Measurements from ENCODE around the gene MPHOSPH9.
"Not testable (repeated sequence)": the region's sequence is repeated elsewhere in the genome, so short reads cannot be mapped to it uniquely, and the experiment has no call there.

Gene MPHOSPH9

DNA sequence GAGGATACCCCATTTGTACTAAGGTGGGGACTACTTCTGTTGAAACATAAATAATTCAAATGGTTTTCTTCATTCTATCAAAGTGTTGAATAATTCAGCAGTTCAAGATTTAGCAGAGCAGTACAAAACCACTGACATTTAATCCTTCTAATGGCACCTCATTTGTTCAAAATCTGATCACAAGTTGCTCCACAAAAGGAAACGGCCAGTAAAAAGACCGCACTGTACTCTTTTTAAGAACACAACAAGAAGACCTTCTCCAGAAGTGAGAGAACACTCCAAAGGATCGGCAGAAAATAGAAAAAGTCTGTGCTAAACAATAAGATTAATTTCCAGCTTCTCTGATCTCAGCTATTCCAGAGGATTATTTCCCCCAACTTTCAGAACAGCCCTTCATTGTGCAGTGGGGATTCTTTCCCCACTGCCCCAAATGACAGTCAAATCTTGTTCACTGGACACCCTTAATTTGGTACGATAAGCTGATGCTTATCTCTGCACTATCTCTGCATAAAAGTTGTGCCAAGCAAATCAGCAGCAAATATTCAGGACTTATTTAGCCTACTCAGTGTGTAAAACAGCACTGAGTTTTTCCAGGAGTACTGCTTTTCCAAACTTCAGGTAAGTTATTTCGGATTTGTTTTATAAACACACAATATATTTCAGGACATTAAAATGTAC, 5.2 kb downstream of the MPHOSPH9 start:
- no peak for DNase-seq (ENCODE audit: low read depth in 2 of 2, low spot score in 1 of 2)

DNA sequence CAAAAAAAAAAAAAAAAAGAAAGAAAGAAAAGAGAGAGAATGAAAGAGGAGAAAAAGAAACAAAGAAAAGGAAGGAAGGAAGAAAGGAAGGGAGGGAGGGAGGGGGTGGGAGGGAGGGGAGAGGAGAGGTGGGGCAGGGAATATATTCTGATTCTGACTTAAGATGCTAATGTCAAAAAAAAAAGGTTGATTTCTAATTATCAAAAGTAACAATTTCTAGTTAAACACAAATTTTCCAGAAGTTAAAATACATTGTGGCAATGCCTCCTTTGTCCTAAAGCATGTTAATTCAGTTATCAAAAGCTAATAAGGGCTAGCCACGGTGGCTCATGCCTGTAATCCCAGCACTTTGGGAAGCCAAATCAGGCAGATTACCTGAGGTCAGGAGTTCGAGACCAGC, 7.5 kb downstream of the MPHOSPH9 start:
- DNase-seq (ENCODE audit: low read depth in 2 of 2, low spot score in 1 of 2) = no peak

DNA sequence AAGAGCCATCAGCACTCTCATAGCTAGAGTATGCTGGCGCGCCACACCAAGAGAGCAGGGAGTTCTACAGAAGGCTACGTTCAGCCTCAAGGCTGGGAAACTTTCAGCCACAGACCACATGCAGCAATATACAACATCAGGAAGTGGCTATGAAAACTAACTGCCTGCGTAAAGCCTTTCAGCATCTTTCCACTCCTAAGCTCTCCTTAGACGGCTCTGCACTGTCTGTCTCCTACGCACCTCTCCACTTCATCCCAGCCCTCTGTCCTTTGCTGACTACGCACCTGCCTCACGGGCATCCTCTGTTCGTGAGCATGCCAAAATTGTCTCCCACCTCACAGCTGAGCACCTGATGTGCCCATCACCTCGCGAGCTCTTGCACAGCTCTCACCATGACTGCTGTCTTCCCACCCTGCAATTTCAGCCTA, 9.7 kb downstream of the MPHOSPH9 start:
- DNase-seq (ENCODE audit: low read depth in 2 of 2, low spot score in 1 of 2) = peak; percentile 17 to 20

DNA sequence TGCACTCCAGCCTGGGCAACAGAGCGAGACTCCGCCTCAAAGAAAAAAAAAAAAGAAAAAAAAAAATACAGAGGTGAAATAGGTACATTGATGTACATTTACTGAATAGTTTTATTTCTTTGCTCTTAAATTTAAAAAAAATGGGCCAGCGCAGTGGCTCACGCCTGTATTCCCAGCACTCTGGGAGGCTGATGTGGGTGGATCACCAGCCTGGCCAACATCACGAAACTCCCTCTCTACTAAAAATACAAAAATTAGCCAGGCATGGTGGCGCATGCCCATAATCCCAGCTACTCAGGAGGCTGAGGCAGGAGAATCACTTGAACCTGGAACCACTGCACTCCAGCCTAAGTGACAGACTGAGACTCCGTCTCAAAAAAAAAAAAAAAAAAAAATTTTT, 25.1 kb downstream of the MPHOSPH9 start:
- not testable (repeated sequence) for DNase-seq (ENCODE audit: low read depth in 2 of 2, low spot score in 1 of 2)

DNA sequence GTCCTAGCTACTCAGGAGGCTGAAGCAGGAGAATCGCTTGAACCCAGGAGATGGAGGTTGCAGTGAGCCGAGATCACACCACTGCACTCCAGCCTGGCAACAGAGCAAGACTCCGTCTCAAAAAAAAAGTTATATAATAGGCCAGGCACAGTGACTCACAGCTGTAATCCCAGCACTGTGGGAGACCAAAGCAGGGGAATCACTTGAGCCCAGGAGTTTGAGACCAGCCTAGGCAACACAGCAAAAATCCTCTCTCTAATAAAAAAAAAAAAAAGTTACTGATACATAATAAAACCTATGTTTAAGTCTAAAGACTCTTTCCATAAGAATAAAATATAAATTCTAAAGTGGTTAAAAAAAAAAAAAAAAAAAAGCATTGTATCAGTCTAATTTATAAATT, 26.1 kb downstream of the MPHOSPH9 start:
- not testable (repeated sequence) for DNase-seq (ENCODE audit: low read depth in 2 of 2, low spot score in 1 of 2)

DNA sequence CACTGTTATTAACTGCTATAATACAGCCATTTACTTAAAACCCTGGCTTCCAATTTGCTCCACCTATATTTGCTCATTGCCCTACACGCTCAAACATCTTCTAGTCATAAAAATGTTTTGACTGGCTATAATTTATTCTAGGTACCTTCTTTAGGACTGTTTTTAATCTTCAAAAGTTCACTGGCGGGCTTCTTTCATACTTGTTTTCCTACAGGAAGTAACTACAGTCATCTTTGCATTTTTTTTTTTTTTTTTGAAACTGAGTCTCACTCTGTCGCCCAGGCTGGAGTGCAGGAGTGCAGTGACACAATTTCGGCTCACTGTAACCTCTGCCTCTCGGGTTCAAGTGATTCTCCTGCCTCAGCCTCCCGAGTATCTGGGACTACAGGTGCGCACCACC, 32.5 kb downstream of the MPHOSPH9 start:
- DNase-seq (ENCODE audit: low read depth in 2 of 2, low spot score in 1 of 2) = no peak

DNA sequence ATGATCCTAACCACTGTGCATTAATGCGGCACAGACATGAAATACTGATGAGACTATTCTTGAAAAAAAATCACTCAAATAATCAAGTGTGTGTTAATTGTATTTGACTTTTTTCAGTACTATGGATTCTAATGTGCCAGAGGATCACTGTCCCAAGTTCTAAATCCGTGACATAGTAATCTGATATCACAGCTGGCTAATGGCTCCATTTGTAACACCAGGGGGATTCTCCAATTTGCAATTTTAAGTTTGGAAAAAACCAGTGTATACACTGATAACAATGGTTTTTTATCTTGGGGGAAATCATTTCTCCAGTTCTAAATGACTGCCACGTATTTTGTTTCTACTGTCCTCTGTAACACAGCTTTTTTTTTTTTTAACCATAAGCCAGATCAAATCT, 33.0 kb downstream of the MPHOSPH9 start:
- no peak for DNase-seq (ENCODE audit: low read depth in 2 of 2, low spot score in 1 of 2)

DNA sequence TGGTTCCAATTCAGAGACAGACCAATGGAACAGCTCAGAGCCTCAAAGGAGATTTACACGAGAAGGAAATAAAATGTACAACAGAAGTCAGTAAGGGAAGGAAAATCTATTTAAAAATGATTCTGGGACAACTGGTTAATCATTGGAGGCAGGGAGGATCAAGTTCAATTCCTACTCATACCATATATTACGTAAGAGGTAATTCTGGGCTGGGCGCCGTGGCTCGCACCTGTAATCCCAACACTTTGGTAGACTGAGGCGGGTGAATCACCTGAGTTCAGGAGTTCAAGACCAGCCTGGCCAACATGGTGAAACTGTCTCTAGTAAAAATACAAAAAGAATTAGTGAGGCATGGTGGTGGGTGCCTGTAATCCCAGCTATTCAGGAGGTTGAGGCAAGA, 45.3 kb downstream of the MPHOSPH9 start:
- DNase-seq (ENCODE audit: low read depth in 2 of 2, low spot score in 1 of 2) = no peak

DNA sequence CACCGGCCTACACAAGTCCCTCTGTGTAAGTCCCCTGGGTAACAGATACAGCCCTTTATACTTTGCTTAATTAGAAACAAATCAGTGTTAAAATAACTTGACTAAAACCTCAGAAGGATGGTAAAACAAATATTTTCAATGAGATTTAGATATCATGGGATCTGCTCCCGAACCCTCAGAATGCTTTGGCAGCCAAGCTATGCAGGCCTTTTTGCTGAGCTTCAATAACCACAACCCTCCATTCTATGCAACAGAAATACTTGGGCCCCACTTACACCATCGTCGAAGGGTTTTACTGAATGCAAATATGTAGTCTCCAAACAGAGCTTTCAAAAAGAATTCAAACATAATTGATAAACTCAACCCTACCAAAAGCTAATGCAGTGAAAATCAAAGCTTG, 52.8 kb downstream of the MPHOSPH9 start:
- no peak for DNase-seq (ENCODE audit: low read depth in 2 of 2, low spot score in 1 of 2)

DNA sequence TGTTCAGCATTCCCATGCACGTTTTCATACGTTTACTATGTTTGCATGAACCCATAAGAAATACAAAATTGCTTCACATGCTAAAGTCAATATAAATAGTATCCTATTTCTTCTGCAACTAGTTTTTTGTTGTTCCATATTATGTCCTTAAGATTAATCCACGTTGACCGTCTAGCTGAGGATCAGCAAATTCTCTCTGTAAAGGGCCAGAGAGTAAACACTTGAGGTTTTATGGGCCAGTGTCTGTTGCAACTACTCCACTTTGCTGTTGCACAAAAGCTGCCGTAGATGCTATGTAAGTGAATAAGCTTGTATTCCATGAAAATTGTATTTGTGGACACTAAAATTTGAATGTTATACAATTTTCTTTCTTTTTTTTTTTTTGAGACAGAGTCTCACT, 61.0 kb downstream of the MPHOSPH9 start:
- no peak for DNase-seq (ENCODE audit: low read depth in 2 of 2, low spot score in 1 of 2)

DNA sequence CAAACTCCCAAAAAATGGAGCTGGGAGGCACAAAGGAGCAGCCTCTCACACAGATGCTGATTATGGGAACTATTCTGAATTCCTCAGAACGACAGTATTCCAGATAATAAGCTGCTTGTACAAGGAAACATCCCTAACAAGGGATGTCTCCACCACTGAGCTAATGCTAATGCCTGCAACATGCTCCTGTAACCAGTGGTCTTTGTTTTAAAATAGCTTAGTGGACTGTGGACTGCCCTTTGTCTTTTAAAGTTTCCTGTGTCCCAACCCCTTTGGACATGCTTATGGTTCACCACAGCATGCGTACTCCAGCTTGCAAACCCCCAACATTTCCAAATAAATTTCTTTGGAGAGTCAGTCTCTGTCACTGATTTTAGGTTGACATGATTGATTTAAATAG, 65.6 kb downstream of the MPHOSPH9 start:
- DNase-seq (ENCODE audit: low read depth in 2 of 2, low spot score in 1 of 2) = no peak

DNA sequence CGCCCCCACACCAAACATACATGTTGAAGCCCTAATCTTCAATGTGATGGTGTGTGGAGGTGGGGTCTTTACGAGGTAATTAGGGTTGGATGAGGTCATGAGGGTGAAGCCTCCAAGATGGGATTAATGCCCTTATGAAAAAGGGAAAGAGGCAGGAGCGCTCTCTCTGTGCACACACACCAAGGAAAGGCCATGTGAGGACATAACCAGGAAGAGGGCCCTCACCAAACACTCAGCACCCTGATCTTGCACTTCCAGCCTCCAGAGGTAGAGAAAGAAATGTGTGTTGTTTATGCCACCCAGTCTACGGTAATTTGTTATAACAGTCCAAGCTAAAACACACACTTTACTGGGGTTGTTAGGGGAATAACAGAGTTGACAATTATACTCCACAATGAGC, 67.4 kb downstream of the MPHOSPH9 start:
- DNase-seq (ENCODE audit: low read depth in 2 of 2, low spot score in 1 of 2) = no peak

DNA sequence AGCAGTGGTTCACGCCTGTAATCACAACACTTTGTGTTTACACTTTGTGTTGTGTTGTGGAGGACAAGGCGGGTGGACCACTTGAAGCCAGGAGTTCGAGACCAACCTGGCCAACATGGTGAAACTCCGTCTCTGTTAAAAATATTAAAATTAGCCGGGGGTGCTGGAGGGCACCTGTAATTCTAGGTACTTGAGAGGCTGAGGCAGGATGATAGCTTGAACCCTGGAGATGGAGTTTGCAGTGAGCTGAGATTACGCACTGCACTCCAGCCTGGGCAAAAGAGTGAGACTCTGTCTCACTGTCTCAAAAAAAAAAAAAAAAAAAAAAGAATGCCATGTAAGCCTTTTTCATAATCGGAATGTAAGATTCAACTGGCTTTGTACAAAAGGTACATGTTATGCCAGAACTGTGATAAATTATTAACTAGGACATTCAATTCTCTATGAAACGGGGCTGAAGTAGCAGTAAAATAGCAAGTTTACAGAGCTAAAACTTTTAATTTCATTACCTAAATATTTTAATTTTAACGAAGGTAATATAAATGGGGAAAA, 68.2 kb downstream of the MPHOSPH9 start:
- DNase-seq (ENCODE audit: low read depth in 2 of 2, low spot score in 1 of 2) = no peak

DNA sequence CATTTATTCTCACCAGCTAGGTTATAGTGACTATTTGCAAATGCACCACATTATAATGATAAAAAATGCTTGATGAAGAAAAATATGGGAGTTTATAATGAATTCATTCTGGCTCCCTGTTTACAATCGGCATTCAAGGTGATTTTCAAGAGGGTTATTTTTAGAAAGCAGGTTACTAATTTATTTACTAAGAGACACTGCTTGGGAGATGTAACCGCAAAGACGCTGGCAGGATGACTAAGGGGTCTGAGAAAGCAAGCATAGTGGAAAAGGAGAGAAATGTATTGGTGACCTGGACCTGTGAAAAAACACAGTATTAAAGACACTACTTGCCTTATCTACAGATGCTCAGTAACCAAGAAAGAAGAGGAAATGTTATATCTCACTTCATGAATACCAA, 68.7 kb downstream of the MPHOSPH9 start:
- no peak for DNase-seq (ENCODE audit: low read depth in 2 of 2, low spot score in 1 of 2)

DNA sequence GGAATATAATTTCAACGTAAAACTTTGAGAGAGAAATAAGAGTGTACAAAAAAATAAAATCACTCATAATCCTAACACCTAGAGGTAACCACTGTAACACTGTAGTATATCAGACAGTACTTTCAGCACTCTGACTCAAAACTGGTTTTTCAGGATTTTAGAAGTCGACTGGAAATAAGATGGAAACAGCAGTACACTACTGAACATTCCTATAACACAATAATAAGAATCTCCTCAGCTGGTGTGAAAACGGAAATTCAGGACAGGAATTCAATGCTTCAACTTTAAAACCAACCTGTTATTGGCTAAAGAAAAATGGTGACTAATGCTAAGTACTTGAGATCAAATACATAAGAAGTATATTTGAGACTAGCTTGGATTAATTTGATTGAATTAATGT, 69.7 kb downstream of the MPHOSPH9 start:
- DNase-seq (ENCODE audit: low read depth in 2 of 2, low spot score in 1 of 2) = no peak

DNA sequence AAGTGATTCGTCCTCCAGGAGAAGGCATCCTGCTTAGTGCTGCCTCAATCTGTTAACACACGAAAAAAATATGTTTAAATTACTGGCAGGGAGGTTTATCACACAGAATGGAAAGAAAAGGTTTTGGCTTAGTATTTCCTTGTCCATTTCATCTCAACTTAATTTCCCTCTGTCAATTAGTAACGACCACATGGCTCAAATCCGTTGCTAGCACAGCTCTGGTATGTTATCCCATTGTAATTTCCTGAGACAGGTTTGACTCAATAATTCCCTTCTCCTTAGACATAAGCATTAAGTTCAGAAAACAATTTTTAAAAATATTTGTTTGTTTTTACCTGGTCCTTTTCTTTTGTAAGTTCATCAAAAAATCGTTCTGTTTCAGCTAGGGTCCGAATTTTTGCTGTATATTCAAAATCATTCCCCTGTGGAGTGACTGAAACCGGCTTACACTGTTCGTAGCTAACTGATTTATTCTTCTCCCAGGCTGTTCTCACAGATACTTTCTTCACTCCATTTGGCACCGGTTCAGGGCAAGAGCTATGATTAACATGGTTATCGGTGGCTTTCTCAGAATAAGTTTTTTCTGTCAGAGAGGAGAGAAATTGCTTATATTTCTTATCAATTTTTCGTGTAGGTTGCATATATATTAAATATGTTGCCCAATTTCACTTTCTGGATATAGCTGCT, 72.0 kb downstream of the MPHOSPH9 start:
- DNase-seq (ENCODE audit: low read depth in 2 of 2, low spot score in 1 of 2) = no peak

DNA sequence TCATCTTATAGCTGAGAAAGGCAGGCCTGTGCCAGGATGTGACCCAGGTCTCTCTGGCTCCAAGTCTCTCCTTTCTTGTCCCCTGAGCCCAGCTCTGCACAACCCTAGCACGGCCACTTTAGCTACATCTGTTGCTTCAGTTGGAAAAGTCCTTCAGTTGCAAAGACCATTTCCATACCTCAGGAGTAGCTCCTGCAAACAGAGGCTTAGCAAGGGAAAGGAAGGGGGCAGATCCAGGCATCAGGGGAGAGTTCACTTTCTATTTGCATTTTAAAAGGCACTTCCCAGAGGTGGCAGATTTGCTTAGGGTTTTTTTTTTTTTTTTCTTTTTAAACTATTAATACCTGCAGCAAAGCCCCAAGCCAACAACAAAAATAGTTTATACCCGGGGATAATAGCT, 79.0 kb downstream of the MPHOSPH9 start:
- no peak for DNase-seq (ENCODE audit: low read depth in 2 of 2, low spot score in 1 of 2)

DNA sequence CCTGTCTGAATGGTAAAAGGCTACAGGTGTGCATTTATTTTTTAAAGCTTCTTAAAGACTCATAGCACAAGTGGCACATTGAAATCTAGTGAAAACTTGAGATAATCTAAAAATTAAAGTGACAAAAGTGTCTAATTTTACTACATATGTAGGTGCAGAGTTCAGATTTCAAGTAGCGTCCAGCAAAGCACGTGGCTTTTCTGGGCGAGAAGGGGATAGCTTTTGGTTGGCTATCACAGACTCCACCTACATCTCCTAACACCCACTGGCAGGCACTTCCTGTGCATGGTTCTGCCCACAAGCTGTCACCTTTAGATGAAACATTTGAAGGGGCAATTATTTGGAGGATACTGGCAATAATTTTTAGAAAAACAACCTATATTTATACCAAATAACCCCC, 80.1 kb downstream of the MPHOSPH9 start:
- DNase-seq (ENCODE audit: low read depth in 2 of 2, low spot score in 1 of 2) = no peak

DNA sequence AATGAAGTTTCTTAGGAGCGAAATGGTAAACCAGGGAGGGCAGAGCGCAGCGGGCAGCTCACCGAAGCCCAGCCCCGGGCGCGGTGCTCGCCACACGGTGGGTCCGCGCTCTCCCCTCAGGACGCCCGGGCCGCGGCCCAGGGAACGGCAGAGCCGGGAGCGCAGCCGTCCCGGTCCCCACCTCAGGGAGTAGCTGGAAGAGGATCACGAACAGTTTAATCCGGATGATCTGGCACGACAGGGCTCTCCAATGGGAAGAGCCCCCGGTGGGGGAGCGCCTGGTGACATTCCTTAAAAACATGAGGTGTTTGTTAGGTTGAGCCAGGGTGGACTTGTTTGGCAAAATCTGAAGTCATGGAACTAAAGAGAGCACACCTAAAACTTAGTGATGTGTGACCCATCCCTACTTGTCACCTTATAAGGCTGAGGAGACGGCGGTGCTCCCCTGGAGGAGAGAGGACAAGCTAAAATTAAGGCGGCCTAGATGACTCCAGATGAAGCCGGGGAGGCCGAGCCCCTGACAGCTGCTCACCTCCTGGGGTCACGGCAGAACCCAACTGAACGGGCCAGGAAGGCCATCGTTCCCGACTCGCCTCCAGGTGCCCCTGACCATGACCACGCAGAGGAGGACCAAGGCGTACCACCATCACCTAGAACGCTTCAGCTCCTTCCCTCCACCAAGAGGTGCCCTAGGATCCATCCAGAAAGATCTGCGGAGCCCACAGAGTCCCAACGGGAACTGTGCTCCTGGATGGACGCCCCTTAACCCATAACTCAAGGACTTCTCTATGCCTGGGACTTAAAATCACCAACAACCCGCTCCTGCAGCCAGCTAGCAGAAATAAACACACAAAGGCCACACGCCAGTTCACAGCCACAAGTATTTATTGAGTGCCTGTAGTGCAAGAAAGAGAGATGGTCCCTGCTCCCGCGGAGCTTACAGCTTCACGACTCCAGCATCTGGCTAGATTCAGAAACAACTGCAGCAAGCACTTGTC, 81.2 kb downstream of the MPHOSPH9 start:
- DNase-seq (ENCODE audit: low read depth in 2 of 2, low spot score in 1 of 2) = no peak

DNA sequence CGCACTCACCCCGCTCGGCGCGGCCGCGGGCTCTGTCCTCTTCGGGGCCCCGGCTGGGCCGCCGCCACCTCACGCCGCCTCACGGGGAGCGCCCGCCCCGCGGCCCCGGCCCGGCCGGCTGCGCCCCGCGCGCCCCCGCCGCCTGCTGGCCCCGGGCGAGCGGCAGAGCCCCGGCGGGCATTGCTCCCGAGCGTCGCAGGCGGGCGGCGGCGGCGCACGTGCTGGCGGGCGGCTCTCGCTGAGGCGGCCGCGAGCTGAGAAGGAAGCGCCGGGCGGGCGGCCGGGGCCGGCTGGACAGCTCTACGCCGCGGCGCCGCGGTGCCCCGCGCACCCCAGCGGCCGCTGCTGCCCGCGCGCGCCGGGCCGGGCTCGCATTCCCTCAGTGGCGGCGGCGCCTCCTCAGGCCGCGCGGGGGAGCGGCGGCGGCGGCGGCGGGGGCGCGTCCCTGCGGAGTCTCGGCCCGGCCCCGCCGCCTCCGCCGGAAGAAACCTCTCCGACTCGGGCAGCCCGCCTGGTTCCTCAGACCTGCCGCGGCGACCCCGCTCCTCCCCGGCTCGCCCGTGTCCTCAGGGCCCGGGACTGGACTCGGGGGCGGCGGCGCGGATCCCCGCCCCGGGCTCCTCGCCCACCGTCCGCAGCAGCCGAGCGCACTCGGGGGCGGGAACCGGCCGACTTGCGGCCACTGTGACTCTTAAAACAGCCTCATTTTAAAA, 82.0 kb downstream of the MPHOSPH9 start, which contains the start of gene PITPNM2:
Gene PITPNM2, minus strand, starts transcription at position 347 of the 713 bp plus-strand sequence. CDS start 116,500 bp downstream, outside the sequence.
- DNase-seq (ENCODE audit: low read depth in 2 of 2, low spot score in 1 of 2) = no peak

DNA sequence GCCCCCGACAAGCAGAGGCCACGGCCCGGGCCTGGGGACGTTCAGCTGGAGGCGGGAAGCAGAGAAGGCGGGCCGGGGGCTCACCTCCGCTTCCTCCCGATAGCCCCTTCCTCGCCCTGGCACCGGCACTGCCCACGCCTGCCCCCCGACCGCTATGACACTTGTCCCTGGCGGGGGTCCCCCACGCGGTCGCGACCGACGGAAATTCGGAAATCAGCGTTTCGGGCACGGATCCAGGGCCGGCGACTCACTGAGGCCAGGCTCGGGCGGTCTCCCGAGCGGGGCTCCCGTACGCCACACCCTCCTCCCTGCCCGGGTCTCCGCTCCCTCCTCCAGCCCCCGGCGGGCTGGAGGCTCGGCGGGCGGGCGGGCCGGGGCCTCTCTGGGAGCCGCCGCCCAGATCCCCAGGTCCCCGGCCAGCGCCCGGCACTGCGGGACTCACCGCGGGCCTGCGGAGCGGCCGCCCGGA, 82.6 kb downstream of the MPHOSPH9 start:
- DNase-seq (ENCODE audit: low read depth in 2 of 2, low spot score in 1 of 2) = no peak
